ENCODE measurements around the gene KPRP. TPM values are rescaled to one million over a fixed set of nuclear protein-coding genes. Genes with fewer than 3 reads are reported as not detected.

KPRP gene
- total RNA-seq, 4 donors from 2014 or later, result not detected

DNA sequence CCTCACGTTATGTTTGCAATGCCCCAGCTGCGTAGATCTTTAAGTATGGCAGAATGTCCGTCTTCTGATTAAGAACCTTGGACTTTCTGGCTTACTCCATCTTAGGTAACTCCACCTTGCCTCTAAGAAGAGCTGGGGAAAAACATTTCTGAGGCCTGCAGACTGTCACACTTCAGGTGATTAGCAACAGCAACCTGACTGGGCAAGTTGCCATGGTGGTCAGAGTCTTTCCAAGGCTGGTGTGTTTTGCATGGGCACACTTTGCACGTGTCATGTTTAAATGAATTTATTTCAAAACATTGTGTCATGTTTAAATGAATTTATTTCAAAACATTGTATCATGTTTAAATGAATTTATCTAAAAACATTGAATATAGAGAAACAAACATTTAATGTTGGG is 811 bp downstream of the KPRP start:
- no peak for TF ChIP-seq POLR2A (IDR thresholded peaks at IDR 0.05)
- no peak for TF ChIP-seq EP300 (IDR thresholded peaks at IDR 0.05)
- TF ChIP-seq, protein P1, sequence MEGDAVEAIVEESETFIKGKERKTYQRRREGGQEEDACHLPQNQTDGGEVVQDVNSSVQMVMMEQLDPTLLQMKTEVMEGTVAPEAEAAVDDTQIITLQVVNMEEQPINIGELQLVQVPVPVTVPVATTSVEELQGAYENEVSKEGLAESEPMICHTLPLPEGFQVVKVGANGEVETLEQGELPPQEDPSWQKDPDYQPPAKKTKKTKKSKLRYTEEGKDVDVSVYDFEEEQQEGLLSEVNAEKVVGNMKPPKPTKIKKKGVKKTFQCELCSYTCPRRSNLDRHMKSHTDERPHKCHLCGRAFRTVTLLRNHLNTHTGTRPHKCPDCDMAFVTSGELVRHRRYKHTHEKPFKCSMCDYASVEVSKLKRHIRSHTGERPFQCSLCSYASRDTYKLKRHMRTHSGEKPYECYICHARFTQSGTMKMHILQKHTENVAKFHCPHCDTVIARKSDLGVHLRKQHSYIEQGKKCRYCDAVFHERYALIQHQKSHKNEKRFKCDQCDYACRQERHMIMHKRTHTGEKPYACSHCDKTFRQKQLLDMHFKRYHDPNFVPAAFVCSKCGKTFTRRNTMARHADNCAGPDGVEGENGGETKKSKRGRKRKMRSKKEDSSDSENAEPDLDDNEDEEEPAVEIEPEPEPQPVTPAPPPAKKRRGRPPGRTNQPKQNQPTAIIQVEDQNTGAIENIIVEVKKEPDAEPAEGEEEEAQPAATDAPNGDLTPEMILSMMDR (IDR thresholded peaks at IDR 0.05), result no peak
- Histone ChIP-seq H3K4me1 (no peaks in the 10 kb centered on the region), H3K4me3 (no peak overlapping the region), H3K36me3 (no peaks in the 10 kb centered on the region), H3K27ac (no peak overlapping the region), H3K9me3 (no peaks in the 10 kb centered on the region), H3K27me3 (no peaks in the 10 kb centered on the region)
- DNase-seq (ENCODE audit: low spot score in 2 of 2), result no peak
- 76 to 88% methylated on average over 4 of the region's 4 CpGs for WGBS, 2 donors

DNA sequence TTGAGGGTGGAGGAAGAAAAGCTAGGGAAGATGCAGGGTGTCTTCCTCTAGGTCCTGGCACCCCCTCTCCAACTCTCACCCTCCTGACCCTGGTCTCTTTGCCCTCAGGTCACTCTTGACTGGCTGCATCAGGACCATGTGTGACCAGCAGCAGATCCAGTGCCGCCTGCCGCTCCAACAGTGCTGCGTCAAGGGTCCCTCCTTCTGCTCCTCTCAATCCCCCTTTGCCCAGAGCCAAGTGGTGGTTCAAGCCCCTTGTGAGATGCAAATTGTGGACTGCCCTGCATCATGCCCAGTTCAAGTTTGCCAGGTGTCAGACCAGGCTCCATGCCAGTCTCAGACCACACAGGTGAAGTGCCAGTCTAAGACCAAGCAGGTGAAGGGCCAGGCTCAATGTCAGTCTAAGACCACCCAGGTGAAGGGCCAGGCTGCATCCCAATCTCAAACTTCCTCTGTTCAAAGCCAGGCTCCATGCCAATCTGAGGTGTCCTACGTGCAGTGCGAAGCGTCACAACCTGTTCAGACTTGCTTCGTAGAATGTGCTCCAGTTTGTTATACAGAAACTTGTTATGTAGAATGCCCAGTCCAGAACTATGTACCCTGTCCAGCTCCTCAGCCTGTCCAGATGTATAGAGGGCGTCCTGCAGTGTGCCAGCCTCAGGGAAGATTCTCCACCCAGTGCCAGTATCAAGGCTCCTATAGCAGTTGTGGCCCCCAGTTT is 1.8 kb downstream of the KPRP start:
- WGBS, 2 donors, result 81 to 97% methylated on average over 8 of the region's 8 CpGs
- Histone ChIP-seq H3K4me3 (no peak overlapping the region), H3K9me3 (no peaks in the 10 kb centered on the region), H3K36me3 (no peaks in the 10 kb centered on the region), H3K27ac (no peak overlapping the region), H3K27me3 (no peaks in the 10 kb centered on the region), H3K4me1 (no peaks in the 10 kb centered on the region)
- no peak for DNase-seq (ENCODE audit: low spot score in 2 of 2)
- TF ChIP-seq, protein P1 (IDR thresholded peaks at IDR 0.05), result no peak

DNA sequence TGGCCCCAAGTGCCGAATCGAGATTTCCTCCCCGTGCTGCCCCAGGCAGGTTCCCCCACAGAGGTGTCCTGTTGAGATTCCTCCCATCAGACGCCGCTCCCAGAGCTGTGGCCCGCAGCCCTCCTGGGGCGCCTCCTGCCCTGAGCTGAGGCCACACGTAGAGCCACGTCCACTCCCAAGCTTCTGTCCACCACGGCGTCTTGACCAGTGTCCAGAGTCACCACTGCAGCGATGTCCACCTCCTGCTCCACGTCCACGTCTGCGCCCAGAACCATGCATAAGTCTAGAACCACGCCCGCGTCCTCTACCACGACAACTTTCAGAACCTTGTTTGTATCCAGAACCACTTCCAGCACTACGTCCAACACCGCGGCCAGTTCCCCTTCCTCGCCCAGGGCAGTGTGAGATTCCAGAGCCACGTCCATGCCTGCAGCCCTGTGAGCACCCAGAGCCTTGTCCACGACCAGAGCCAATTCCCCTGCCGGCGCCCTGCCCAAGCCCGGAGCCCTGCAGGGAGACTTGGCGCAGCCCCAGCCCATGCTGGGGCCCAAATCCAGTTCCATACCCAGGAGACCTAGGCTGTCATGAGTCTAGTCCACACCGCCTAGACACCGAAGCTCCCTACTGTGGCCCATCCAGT is 2.8 kb downstream of the KPRP start:
- TF ChIP-seq POLR2A (IDR thresholded peaks at IDR 0.05) (no peak), EP300 (IDR thresholded peaks at IDR 0.05) (no peak)
- TF ChIP-seq, protein P1 (IDR thresholded peaks at IDR 0.05), result no peak

DNA sequence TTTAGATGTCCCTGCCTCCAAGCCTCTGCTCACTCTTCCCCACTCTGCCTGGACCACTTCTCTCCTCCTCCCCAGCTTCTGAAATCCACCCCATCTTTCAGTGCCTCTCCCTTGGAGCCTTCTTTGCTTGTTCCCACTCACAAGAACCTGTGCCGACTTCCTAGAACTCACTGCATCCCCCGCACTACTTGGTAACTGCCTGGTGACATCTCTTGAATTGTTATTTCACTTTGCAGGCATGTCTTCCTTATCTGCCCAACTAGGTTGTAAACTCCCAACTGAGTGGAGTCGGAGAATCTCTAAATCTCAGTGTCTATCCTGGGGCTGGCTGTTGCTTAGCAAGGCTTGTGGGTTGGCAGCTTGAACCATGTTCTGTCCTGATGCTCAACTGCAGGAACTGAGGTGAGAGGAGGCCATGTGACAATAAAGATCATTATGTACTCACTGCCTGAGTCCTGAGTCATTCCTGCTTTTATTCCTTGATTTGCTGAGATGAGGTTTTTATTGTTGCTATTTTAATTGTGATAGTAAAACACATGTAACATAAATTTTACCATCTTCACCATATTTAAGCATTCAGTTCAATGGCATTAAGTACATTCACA is 3.9 kb downstream of the KPRP start:
- Histone ChIP-seq H3K4me1 (no peaks in the 10 kb centered on the region), H3K27ac (no peak overlapping the region), H3K36me3 (no peaks in the 10 kb centered on the region), H3K4me3 (no peak overlapping the region), H3K27me3 (no peaks in the 10 kb centered on the region), H3K9me3 (no peaks in the 10 kb centered on the region)
- TF ChIP-seq POLR2A (IDR thresholded peaks at IDR 0.05) (no peak), EP300 (IDR thresholded peaks at IDR 0.05) (no peak)
- TF ChIP-seq, protein P1 (IDR thresholded peaks at IDR 0.05), result no peak
- 83 to 85% methylated on average over 3 of the region's 3 CpGs for WGBS, 2 donors
- no peak for DNase-seq (ENCODE audit: low spot score in 2 of 2)

More for the DNA sequence above, 2.8 kb downstream of the KPRP start:
- H3K27me3 ChIP-seq, result no peaks in the 10 kb centered on the region
- H3K4me1 ChIP-seq, result no peaks in the 10 kb centered on the region
- no peak overlapping the region for H3K4me3 ChIP-seq
- H3K27ac ChIP-seq, result no peak overlapping the region
- 93% methylated on average over 27 to 28 of the region's 31 CpGs for WGBS, 2 donors
- H3K36me3 ChIP-seq, result no peaks in the 10 kb centered on the region
- DNase-seq (ENCODE audit: low spot score in 2 of 2), result no peak
- no peaks in the 10 kb centered on the region for H3K9me3 ChIP-seq

All from tibial nerve (tissue), 4 donors.